ENCODE measurements around the gene TNF. TPM values are rescaled to one million over a fixed set of nuclear protein-coding genes. Genes with fewer than 3 reads are reported as not detected.

TNF gene
- total RNA-seq, 1 experiment from 2014 or later, result 0.64 TPM

DNA sequence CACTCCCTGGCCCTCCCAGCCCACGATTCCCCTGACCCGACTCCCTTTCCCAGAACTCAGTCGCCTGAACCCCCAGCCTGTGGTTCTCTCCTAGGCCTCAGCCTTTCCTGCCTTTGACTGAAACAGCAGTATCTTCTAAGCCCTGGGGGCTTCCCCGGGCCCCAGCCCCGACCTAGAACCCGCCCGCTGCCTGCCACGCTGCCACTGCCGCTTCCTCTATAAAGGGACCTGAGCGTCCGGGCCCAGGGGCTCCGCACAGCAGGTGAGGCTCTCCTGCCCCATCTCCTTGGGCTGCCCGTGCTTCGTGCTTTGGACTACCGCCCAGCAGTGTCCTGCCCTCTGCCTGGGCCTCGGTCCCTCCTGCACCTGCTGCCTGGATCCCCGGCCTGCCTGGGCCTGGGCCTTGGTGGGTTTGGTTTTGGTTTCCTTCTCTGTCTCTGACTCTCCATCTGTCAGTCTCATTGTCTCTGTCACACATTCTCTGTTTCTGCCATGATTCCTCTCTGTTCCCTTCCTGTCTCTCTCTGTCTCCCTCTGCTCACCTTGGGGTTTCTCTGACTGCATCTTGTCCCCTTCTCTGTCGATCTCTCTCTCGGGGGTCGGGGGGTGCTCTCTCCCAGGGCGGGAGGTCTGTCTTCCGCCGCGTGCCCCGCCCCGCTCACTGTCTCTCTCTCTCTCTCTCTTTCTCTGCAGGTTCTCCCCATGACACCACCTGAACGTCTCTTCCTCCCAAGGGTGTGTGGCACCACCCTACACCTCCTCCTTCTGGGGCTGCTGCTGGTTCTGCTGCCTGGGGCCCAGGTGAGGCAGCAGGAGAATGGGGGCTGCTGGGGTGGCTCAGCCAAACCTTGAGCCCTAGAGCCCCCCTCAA lies 3.1 kb upstream of the TNF start, which contains the start of gene LTA:
TSS of gene LTA (plus strand) at position 249 of the 871 bp plus-strand sequence. CDS start at position 703, 454 bp downstream.
- DNase-seq (ENCODE audit: low read depth, low spot score), result no peak
- Histone ChIP-seq H3K36me3 (ENCODE audit: control insufficient read depth, insufficient read depth, low read length) (no peaks in the 10 kb centered on the region), H3K27ac (ENCODE audit: low read length) (no peak within 1 kb of the TSS), H3K9me3 (ENCODE audit: control insufficient read depth, insufficient read depth, low read depth, low read length) (no peaks in the 10 kb centered on the region), H3K4me3 (ENCODE audit: low read depth in 2 of 2, low read length in 2 of 2) (no peak within 1 kb of the TSS), H3K27me3 (ENCODE audit: control insufficient read depth, insufficient read depth, low read length) (no peaks in the 10 kb centered on the region), H3K4me1 (ENCODE audit: control insufficient read depth, insufficient read depth, low read length) (no peaks in the 10 kb centered on the region)
- TF ChIP-seq, protein P1, sequence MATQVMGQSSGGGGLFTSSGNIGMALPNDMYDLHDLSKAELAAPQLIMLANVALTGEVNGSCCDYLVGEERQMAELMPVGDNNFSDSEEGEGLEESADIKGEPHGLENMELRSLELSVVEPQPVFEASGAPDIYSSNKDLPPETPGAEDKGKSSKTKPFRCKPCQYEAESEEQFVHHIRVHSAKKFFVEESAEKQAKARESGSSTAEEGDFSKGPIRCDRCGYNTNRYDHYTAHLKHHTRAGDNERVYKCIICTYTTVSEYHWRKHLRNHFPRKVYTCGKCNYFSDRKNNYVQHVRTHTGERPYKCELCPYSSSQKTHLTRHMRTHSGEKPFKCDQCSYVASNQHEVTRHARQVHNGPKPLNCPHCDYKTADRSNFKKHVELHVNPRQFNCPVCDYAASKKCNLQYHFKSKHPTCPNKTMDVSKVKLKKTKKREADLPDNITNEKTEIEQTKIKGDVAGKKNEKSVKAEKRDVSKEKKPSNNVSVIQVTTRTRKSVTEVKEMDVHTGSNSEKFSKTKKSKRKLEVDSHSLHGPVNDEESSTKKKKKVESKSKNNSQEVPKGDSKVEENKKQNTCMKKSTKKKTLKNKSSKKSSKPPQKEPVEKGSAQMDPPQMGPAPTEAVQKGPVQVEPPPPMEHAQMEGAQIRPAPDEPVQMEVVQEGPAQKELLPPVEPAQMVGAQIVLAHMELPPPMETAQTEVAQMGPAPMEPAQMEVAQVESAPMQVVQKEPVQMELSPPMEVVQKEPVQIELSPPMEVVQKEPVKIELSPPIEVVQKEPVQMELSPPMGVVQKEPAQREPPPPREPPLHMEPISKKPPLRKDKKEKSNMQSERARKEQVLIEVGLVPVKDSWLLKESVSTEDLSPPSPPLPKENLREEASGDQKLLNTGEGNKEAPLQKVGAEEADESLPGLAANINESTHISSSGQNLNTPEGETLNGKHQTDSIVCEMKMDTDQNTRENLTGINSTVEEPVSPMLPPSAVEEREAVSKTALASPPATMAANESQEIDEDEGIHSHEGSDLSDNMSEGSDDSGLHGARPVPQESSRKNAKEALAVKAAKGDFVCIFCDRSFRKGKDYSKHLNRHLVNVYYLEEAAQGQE (IDR thresholded peaks at IDR 0.05; ENCODE audit: insufficient read depth in 1 of 2, low read depth in 2 of 2, low read length in 1 of 2), result no peak
- no peak for TF ChIP-seq POLR2AphosphoS5 (IDR thresholded peaks at IDR 0.05; ENCODE audit: low read depth, low read length)
- TF ChIP-seq SIN3A (IDR thresholded peaks at IDR 0.05; ENCODE audit: borderline replicate concordance, insufficient read depth, low read depth, low read length), result no peak
- no peak for TF ChIP-seq TCF7L2 (IDR thresholded peaks at IDR 0.05; ENCODE audit: low read depth, low read length)
- TF ChIP-seq, protein P2, sequence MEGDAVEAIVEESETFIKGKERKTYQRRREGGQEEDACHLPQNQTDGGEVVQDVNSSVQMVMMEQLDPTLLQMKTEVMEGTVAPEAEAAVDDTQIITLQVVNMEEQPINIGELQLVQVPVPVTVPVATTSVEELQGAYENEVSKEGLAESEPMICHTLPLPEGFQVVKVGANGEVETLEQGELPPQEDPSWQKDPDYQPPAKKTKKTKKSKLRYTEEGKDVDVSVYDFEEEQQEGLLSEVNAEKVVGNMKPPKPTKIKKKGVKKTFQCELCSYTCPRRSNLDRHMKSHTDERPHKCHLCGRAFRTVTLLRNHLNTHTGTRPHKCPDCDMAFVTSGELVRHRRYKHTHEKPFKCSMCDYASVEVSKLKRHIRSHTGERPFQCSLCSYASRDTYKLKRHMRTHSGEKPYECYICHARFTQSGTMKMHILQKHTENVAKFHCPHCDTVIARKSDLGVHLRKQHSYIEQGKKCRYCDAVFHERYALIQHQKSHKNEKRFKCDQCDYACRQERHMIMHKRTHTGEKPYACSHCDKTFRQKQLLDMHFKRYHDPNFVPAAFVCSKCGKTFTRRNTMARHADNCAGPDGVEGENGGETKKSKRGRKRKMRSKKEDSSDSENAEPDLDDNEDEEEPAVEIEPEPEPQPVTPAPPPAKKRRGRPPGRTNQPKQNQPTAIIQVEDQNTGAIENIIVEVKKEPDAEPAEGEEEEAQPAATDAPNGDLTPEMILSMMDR (IDR thresholded peaks at IDR 0.05), result no peak
- ChIA-PET POLR2A (no interaction called here), CTCF (no interaction called here)
- 0 out of 2 replicates have a peak, but pooled peaks have one; percentile 24 for ATAC-seq
- in situ Hi-C loops (cut with HindIII; ENCODE audit: low pct_unique_long_range_greater_than_20kb, low sequenced_read_pairs), result no loop called here
- intact Hi-C loops (cut with micrococcal nuclease; ENCODE audit: unreplicated experiment), result no loop called here
- no TSS peak for BruUV-seq (replicated peaks)

DNA sequence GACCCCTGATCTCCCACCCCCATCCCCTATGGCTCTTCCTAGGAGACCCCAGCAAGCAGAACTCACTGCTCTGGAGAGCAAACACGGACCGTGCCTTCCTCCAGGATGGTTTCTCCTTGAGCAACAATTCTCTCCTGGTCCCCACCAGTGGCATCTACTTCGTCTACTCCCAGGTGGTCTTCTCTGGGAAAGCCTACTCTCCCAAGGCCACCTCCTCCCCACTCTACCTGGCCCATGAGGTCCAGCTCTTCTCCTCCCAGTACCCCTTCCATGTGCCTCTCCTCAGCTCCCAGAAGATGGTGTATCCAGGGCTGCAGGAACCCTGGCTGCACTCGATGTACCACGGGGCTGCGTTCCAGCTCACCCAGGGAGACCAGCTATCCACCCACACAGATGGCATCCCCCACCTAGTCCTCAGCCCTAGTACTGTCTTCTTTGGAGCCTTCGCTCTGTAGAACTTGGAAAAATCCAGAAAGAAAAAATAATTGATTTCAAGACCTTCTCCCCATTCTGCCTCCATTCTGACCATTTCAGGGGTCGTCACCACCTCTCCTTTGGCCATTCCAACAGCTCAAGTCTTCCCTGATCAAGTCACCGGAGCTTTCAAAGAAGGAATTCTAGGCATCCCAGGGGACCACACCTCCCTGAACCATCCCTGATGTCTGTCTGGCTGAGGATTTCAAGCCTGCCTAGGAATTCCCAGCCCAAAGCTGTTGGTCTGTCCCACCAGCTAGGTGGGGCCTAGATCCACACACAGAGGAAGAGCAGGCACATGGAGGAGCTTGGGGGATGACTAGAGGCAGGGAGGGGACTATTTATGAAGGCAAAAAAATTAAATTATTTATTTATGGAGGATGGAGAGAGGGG lies 1.9 kb upstream of the TNF start:
- peaks cover 10% of the 10 kb centered on the region for H3K4me1 ChIP-seq (ENCODE audit: control insufficient read depth, insufficient read depth, low read length)
- H3K4me3 ChIP-seq (ENCODE audit: low read depth in 2 of 2, low read length in 2 of 2), result no peak overlapping the region
- no peak for ATAC-seq
- TF ChIP-seq, protein P2 (IDR thresholded peaks at IDR 0.05), result no peak
- no peak for TF ChIP-seq TCF7L2 (IDR thresholded peaks at IDR 0.05; ENCODE audit: low read depth, low read length)
- TF ChIP-seq, protein P1 (IDR thresholded peaks at IDR 0.05; ENCODE audit: insufficient read depth in 1 of 2, low read depth in 2 of 2, low read length in 1 of 2), result no peak
- TF ChIP-seq POLR2AphosphoS5 (IDR thresholded peaks at IDR 0.05; ENCODE audit: low read depth, low read length), result no peak
- TF ChIP-seq SIN3A (IDR thresholded peaks at IDR 0.05; ENCODE audit: borderline replicate concordance, insufficient read depth, low read depth, low read length), result no peak
- ChIA-PET CTCF (interaction anchor here (0.6 to 2.6 kb wide), 3 partner anchors 12 to 33 kb away, joined by 3 to 11 read pairs (median 5); no protein-coding TSS in a partner anchor), POLR2A (no interaction called here)
- no peaks in the 10 kb centered on the region for H3K36me3 ChIP-seq (ENCODE audit: control insufficient read depth, insufficient read depth, low read length)
- in situ Hi-C loops (cut with HindIII; ENCODE audit: low pct_unique_long_range_greater_than_20kb, low sequenced_read_pairs) (no loop called here), intact Hi-C loops (cut with micrococcal nuclease; ENCODE audit: unreplicated experiment) (no loop called here)
- no peaks in the 10 kb centered on the region for H3K27me3 ChIP-seq (ENCODE audit: control insufficient read depth, insufficient read depth, low read length)
- BruUV-seq (replicated peaks), result no TSS peak
- no peaks in the 10 kb centered on the region for H3K9me3 ChIP-seq (ENCODE audit: control insufficient read depth, insufficient read depth, low read depth, low read length)
- DNase-seq (ENCODE audit: low read depth, low spot score), result no peak
- no peak overlapping the region for H3K27ac ChIP-seq (ENCODE audit: low read length)

All from Panc1 (cell line).